Umbilical cord (tissue), 2 donors: ENCODE data around the gene TRMT61B. TPM values are rescaled to one million over a fixed set of nuclear protein-coding genes. Genes with fewer than 3 reads are reported as not detected.

Experiments
- DNase-seq: peaks from one replicate; pipeline ENCODE4 v3.0.0-alpha.2; 2015; ENCODE audit warnings: low spot score
- total RNA-seq: library from RNA; depleted of rRNA; stranded (reverse); fragments of >200 nt; gene quantifications from one replicate; pipeline ENCODE4 v1.2.3, GENCODE V29; 2014; ENCODE audit warnings: low replicate concordance; ENCODE audit not compliant: insufficient read depth

Gene TRMT61B
- total RNA-seq: 14.0 TPM

DNA sequence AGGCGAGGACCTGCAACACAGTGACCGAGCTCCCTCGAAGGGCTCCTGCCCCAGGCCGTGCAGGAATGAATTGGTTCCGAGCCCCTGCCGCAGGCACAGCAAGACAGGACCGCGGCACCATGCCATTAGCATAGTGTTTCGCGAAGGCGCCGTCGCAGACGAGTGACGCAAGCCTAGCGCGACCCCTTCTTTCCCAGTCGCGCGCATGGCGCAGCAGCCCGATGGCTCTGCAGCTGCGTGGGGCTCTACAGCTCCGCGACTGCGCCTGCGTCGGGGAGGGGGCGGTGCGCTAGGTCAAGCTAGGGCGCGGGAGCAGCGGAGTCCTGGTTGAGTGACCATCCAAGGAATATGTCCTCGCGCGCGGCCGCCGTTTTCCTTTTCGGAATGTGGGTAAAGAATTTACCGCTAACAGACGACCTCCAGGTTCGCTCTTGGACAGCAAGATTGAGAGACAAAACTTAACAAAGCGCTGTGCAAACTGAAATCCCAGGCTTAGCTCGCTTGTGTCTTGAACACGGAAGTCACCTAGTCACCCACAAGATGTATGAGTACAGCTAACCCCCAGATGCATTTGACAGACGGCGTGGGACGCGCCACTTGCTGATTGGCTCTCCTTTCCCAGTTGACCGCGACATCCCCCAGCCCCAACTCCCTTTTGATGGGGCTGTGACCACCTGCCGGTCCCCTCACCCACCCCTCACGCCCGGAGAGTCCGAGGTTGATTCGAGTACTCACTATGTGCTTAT lies at the start of gene TRMT61B:
TRMT61B (minus strand) TSS at position 164 of the 746 bp plus-strand sequence; CDS start at position 132, 32 bp downstream.
- DNase-seq: peak; percentile 97

DNA sequence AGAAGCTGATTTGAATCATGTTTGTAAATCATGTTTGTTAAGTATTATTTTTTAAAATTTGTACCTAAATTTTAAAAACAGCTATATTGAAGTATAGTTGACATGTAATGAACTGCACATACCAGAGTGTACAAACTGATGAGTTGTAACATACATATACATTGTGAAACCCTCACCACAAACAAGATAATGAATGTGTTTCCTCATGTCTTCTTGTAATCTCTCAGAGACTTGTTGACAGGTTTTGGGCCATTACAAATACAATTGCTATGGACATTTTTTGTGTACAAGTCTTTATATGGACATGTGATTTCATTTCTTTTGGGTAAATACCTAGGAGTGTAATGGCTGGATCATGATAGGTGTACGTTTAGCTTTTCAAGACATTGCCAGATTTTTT lies 45.8 kb upstream of the TRMT61B start:
- DNase-seq: no peak

GRCh38 chr2:28909655-28910353 lies 39.7 kb upstream of the TRMT61B start:
- no peak for DNase-seq

DNA sequence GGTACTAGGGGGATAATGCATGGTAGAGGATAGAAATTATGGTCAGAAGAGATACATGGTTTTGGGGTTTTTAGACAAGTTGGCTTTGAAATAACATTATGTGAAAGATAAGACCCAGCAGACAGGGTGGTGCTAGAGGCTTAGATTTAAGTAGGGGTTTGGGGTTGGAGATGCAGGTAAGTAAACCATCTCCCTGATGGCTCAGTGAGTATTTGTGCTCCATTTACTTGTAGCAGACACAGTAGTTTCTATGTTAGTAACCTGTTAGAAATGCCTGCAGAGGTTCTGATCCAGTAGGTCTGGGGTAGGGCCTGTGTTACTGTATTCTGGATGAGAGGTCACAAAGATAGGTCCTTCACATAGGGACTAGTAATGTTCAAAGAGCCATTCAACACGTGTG lies 38.1 kb upstream of the TRMT61B start:
- DNase-seq: no peak

- no peak for DNase-seq
Measured at GRCh38 chr2:28906821-28907220, 36.7 kb upstream of the TRMT61B start.

DNA sequence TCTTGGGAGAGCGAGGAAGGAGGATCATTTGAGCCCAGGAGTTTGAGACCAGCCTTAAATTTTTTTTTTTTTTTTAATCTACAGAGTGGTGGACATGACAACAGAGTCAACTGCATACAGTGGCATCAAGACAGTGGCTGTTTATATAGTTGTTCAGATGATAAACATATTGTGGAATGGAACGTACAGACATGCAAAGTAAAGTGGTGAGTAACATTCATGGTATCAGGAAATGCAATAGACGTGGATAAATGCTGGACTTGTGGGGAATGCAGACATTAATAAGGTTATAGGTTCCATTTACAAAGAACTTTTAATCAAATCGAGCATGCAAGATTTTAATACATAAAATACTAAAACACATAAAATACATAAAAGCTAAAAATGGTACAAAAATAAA lies 36.3 kb upstream of the TRMT61B start:
- no peak for DNase-seq

GRCh38 chr2:28905533-28905932 lies 35.4 kb upstream of the TRMT61B start:
- DNase-seq: no peak

- DNase-seq: no peak
Measured at GRCh38 chr2:28904802-28905457, 34.8 kb upstream of the TRMT61B start.

DNA sequence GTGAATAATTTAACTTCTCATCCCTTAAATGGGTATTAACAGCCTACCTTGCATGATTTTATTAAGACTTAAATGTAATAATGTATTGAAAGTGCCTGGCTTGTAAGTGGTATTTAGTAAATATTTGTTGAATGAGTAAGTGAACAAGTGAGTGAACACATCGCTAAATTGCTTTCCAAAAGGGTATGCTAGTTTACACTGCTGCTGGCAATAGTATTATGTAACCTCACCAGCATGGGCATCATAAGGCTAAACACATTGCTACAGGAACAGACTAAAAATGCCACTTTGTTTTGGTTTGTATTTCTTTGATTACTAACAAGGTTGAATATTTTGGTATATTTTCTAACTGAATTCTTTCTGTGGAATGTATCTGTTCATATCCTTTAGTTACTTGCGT lies 34.2 kb upstream of the TRMT61B start:
- DNase-seq: no peak

DNA sequence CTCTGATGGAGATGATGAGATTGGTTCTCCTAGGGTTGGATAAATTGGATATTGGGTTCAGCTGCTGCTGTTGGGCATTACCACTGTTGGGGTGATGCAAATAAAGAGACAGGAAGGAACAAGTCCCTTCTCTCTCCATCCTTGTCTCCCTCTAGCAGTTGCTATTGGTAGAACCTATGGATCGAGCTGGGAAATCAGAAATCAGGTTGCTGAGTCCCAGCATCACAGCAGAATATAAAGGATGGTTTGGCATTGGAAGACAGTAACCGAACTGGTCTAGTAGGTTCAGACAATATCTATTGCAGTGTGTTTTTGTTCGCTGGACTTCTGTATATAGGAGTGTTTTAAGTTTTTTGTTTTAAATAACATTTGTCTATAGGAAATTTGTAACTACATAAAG lies 32.5 kb upstream of the TRMT61B start:
- DNase-seq: no peak

DNA sequence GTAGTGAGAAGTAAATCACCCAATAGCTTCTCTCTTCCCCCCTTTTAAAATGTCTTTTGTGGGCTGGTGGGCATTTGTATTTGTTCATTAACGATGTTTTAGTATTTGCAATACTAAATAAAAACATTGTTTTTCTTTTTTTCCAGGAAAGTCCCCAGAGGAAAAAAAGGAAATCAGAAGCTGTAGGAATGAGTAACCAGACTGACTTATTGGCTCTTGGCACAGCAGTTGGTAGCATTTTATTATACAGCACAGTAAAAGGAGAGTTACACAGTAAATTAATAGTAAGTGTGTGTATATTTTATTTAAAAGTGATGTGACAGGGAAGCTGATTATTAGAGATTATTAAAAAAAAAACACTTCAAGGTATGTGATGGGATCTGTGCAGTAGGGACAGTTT lies 31.7 kb upstream of the TRMT61B start:
- no peak for DNase-seq

DNA sequence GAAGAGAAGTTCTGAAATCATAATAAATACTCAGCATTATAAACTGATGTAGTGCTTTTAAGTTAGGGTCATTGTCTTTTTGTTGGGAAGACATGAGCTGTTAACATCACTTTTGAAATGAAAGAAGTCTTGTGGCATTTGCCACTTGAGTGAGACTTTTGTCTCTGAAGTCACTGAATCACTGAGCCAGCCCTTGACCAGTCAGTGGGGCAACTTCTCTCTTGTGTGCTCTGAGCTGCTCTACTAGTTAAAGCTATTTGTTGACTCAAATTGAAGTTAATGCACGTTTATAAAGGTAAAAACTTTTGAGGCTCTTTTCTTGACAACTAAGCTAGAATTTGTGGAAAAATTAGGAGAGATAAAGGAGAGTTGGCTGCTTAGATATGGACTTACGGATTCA lies 31.1 kb upstream of the TRMT61B start:
- DNase-seq: no peak

DNA sequence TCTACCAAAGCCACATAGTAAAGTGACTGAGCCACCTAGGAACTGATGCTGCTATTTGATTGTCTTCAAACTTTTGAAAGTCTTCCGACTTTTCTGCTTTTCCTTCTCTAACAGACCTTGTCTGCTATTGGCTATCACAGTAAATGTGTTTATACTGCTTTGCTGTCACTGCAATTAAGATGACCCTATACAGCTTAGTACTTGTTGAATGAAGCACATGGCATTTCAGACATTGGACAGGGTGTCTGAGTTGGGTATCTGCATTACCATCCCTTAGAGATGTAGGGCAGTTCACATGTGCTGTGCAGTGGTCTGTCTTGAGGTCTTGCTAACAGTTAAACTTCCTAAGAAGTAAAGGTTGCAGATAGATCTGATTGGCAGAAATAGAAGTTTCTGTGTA lies 27.9 kb upstream of the TRMT61B start:
- DNase-seq: no peak

DNA sequence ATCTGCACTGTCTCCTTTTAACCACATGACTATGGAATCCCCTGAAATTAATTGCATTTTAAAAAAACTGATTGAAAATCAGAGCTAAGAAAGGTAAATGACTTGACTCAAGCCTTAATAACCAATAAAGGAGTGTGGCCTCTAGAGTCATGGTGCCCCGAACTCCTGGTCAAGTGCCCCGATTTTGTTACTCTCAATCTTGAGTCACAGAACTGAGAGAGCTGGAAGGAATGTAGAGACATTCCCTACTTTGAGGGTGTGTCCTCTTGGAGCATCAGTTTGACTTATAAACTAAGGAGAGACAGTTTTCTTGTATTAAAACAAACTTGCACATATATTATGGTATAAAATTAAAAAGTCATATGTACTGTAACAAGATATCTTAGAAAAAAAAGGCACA lies 26.8 kb upstream of the TRMT61B start:
- DNase-seq: no peak

DNA sequence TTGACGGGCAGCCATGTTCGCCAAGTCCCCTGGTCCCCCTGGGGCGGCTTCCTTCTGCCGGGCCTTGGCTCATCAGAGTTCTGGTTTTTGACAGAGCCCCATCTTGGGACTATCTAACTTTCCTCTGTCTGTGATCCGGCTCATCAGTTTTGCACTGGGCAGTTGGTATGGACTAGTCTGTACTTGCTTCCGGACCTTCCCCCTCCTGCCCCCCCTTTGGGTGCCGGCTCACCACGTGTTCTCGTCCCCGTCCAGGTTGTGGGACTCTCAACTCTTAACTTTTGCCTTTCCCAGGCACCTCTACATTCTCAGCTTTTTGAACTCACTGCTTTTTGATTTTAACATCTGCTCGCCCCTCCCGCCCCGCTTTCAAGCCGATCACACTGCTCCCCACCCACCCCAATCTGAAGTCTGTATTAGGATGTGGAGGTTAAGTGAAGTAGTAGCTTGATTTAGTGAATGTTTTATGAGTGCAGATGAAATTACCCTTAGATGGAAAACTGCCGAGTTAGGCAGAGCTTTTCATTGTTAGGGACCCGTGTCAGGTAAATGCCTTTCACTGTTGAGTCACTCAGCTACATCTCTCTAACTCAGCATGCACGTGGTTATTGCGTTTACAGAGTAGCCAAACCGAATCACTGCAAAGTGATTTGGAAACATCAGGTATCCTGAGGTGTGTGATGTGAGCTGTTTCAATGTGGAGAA lies 25.2 kb upstream of the TRMT61B start:
- DNase-seq: no peak

DNA sequence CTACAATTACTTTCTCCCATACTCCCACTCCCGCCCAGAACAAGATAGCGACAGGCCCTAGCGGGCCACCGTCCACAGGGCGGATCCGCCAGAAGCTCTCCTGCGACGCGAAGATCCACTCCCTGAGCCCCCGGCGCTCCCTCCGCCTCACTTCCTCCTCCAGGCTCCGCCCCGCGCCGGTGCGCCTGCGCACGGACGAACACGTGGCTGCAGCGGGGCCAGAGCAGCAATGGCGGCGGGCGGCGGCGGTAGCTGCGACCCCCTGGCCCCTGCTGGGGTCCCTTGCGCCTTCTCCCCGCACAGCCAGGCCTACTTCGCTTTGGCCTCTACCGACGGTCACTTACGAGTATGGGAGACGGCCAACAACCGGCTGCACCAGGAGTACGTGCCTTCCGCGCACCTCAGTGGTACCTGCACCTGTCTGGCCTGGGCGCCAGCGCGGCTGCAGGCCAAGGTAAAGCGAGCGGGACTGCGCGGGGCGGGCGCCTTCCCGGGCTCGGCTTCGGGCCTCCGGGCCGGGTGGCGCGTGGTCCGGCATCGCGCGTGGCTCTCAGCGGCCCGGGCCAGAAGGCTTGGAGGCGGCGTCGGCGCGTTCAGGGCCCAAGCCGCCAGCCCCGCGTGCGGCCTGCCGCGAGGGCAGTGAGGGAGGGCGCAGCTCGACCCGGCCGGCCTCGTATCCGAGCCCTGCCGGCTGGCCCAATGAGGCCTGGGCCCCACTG lies 24.5 kb upstream of the TRMT61B start, which contains the start of gene WDR43:
WDR43 (plus strand) TSS at position 198 of the 719 bp plus-strand sequence; CDS start at position 230, 32 bp downstream.
- DNase-seq: peak; percentile 99

DNA sequence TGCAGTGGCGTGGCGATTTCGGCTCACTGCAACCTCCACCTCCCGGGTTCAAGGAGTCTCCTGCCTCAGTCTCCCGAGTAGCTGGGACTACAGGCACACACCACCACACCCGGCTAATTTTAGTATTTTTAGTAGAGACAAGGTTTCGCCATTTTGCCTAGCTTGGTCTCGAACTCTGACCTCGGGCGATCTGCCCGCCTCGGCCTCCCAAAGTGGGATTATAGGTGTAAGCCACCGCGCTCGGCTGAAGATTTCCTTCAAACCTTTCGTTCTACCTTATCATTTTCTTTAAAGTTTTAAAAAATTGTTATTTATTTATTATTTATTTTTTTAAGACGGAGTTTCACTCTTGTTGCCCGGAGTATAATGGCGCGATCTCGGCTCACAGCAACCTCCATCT lies 23.4 kb upstream of the TRMT61B start:
- DNase-seq: no peak

GRCh38 chr2:28880193-28880592 lies 10.1 kb upstream of the TRMT61B start:
- DNase-seq: no peak

DNA sequence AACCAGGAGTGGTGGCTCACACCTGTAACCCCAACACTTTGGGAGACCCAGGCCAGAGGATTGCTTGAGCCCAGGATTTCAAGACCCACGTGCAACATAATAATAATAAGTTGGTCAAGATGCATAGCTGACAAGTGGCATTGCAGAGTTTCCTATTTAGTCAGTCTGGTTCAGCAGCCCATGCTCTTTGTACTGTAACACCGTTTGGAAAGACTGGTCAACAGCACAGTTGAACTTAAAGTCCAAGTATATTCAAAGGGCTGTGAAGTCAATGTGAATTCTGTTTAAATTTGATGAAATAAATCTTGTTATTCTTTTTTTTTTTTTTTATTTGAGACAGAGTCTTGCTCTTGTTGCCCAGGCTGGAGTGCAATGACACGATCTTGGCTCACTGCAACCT lies 1.5 kb upstream of the TRMT61B start:
- DNase-seq: no peak

GRCh38 chr2:28869494-28870145 lies 489 bp downstream of the TRMT61B start:
- DNase-seq: no peak

GRCh38 chr2:28868611-28869010 lies 1.5 kb downstream of the TRMT61B start:
- DNase-seq: no peak
